Esophagus squamous epithelium (tissue), 5 donors: ENCODE measurements around the gene APPBP2. TPM values are rescaled to one million over a fixed set of nuclear protein-coding genes. Genes with fewer than 3 reads are reported as not detected.
A peak's percentile ranks its signal among the peaks of the same experiment; 100 is the strongest.

ENCODE experiments used
- DNase-seq: peaks from one replicate; lab custom pipeline; 2025; lab: John Stamatoyannopoulos, UW
- H3K27ac ChIP-seq, 4 donors: fragments of 200-600 bp; sonication (generic); one replicate each; pipeline ENCODE4 v1.5.1; 2016 to 2019; ENCODE audit warnings: mild to moderate bottlenecking in 1 of 4
- H3K27me3 ChIP-seq, 4 donors: fragments of 200-600 bp; sonication (generic); 1 replicate in 3 of 4; 2 replicates in 1 of 4; pipeline versions ENCODE4 v1.5.1 to v1.6.0; 2017 to 2021; ENCODE audit warnings: antibody characterized with exemption in 1 of 4
- H3K36me3 ChIP-seq, 3 donors: fragments of 200-600 bp; sonication (generic); one replicate each; pipeline ENCODE4 v1.5.1; 2016 to 2019
- H3K4me1 ChIP-seq, 3 donors: fragments of 200-600 bp; sonication (generic); one replicate each; pipeline ENCODE4 v1.5.1; 2017 to 2019
- H3K4me3 ChIP-seq, 4 donors: fragments of 200-600 bp; sonication (generic); 1 replicate in 3 of 4; 2 replicates in 1 of 4; pipeline ENCODE4 v1.5.1; 2016 to 2019; ENCODE audit warnings: mild to moderate bottlenecking in 2 of 4, moderate library complexity in 1 of 4
- H3K9me3 ChIP-seq, 3 donors: fragments of 200-600 bp; sonication (generic); one replicate each; pipeline ENCODE4 v1.5.1; 2016 to 2019
- CTCF ChIP-seq, 6 experiments: fragments of 450-650 bp in 4 of 6; fragments of 200-600 bp in 2 of 6; sonication (generic) in 2 of 6; IDR thresholded peaks; one replicate each; pipeline ENCODE4 v1.5.1; 2016 to 2019; ENCODE audit warnings: antibody characterized with exemption in 6 of 6, mild to moderate bottlenecking in 4 of 6, moderate library complexity in 4 of 6
- POLR2A ChIP-seq, 4 donors: fragments of 450-650 bp; IDR thresholded peaks; one replicate each; pipeline ENCODE4 v1.6.1; 2017; ENCODE audit warnings: antibody characterized with exemption in 4 of 4, mild to moderate bottlenecking in 4 of 4, moderate library complexity in 3 of 4
- WGBS, 2 donors: methylation state at CpG; one replicate each; pipeline ENCODE4 v1.1.5; 2018; 5-methylcytosine and 5-hydroxymethylcytosine counted together
- intact Hi-C: fragments of 100-400 bp; cut with DNase I; formaldehyde crosslinking; loops from one replicate; pipeline ENCODE4 v1.15.0; 2022
- small RNA-seq, 4 donors: library from RNA; depleted of rRNA; stranded (forward); fragments of <200 nt; gene quantifications; one replicate each; pipeline ENCODE3, GENCODE V24; 2016
- total RNA-seq, 4 donors: library from RNA; depleted of rRNA; stranded (reverse); fragments of >200 nt; gene quantifications; one replicate each; pipeline ENCODE4 v1.1.0, GENCODE V29; 2016
- donor health status: DM: yes; HTN: yes; CAD: no.

APPBP2 gene
- total RNA-seq, 4 donors from 2014 or later, result 9.7 to 26.3 (median 16.0) TPM

DNA sequence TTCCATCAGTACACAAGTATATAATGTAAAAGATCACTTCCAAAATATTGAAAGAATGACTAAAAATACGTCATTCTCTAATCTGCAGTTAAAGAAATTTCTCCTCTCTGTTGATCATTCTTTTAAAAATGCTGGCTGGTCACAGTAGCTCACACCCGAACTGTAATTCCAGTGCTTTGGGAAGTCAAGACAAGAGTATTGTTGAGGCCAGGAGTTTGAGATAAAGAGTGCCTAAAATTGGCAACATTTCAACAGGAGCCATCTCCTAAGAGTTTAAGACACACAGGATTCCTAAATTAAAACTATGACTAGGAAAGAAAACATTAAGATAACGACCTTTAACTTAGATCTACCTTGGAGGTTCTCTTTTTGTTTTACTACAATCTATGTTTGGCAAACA is 129.6 kb downstream of the APPBP2 start:
- WGBS, 2 donors, result 72 to 81% methylated on average over 3 of the region's 3 CpGs
- no peaks in the 10 kb centered on the region for H3K36me3 ChIP-seq
- no peak overlapping the region for H3K27ac ChIP-seq
- intact Hi-C loops, result no loop called here
- DNase-seq, result no peak
- H3K9me3 ChIP-seq, result no peaks in the 10 kb centered on the region
- TF ChIP-seq CTCF (IDR thresholded peaks at IDR 0.05) (no peak), POLR2A (IDR thresholded peaks at IDR 0.05) (no peak)
- H3K27me3 ChIP-seq, result peaks cover 0 to 3% (median 0%) of the 10 kb centered on the region in 4 donors
- H3K4me1 ChIP-seq, result peaks cover 0 to 37% (median 11%) of the 10 kb centered on the region in 3 donors
- H3K4me3 ChIP-seq, result no peak overlapping the region

DNA sequence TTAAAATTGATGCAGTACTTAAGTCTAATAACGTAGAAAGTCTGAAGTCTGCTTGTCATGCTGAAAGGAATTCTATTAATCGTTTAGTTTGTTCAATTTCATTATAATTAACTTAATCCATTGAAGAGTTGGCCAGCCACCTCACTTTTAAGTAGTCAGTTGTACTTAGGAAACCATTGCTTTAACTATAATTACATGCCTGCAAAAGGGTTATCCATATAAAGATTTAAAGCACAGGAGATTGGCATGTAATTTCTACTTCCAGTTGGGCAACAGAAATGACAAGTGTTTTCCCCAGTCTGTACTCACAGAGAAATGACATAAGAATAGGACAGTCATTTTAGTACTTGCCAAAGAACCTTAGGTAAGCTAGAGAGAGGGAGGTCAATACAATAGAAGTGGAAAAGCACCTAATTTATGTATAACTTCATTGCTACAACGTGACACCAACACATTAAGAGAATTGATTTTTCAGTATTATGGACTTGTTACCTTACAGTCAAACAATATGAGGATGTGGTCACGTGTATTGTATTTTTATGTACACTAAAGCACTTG is 130.5 kb downstream of the APPBP2 start:
- no peak overlapping the region for H3K27ac ChIP-seq
- H3K36me3 ChIP-seq, result no peaks in the 10 kb centered on the region
- TF ChIP-seq CTCF (IDR thresholded peaks at IDR 0.05) (no peak), POLR2A (IDR thresholded peaks at IDR 0.05) (no peak)
- H3K4me3 ChIP-seq, result no peak overlapping the region
- WGBS, 2 donors, result 74 to 76% methylated on average over 4 of the region's 4 CpGs
- intact Hi-C loops, result no loop called here
- no peaks in the 10 kb centered on the region for H3K9me3 ChIP-seq
- H3K4me1 ChIP-seq, result peaks cover 5 to 43% (median 14%) of the 10 kb centered on the region in 3 donors
- peaks cover 0 to under 1% (median 0%) of the 10 kb centered on the region in 4 donors for H3K27me3 ChIP-seq
- no peak for DNase-seq

DNA sequence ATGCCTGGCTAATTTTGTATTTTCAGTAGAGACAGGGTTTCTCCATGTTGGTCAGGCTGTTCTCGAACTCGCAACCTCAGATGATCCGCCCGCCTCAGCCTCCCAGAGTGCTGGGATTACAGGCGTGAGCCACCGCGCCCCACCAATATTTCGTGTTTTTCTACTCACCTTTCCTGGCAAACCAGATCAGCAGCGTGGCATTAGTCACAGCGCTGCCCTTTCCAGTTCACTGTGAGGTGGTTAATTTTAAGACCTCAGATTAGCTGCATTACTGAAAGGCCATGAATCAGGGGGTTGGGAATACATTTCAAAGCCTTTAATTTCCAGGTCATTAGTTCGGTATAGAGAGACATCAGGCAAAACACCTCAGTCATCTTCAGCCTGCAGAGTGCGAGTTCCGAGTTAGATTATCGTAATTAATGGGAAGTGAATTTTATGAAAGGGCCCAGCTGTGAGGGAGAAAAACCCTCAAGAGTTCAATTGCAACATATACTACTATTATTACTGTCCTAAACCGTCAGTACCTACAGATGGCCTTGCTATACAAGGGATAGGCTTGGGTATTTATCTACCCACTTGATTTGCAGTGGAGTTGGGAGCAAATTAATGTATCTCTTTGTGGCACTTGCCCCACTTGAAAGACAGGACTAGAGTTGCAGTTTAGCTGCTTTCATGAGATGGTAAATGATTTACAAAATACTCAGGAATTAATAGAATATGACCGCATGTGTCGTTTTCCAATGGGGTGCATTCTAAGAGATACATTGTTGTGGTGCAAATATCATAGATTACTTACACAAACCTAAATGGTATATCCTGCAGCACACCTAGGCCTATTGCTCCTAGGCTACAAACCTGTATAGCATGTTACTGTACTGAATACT is 132.0 kb downstream of the APPBP2 start:
- Histone ChIP-seq H3K4me1 (peaks cover 12 to 58% (median 24%) of the 10 kb centered on the region in 3 donors), H3K4me3 (no peak overlapping the region), H3K9me3 (no peaks in the 10 kb centered on the region), H3K27me3 (no peaks in the 10 kb centered on the region), H3K27ac (peak overlapping the region; percentile 93 to 100 (median 96)), H3K36me3 (no peaks in the 10 kb centered on the region)
- TF ChIP-seq CTCF (IDR thresholded peaks at IDR 0.05), result no peak
- no peak for TF ChIP-seq POLR2A (IDR thresholded peaks at IDR 0.05)
- DNase-seq, result no peak
- intact Hi-C loops, result no loop called here
- WGBS, 2 donors, result 70 to 83% methylated on average over 15 of the region's 17 CpGs

Small RNA genes within 50 kb of the gene (small RNA-seq; reads per million reads assigned to genes)
- 0 reads per million in 4 donors for gene AC011921.2

Other genes starting within 250 kb of the APPBP2 start
- 10 to 100 TPM; 29.1 to 74.1 (median 42.5) TPM for gene USP32, start 134.1 kb downstream of the APPBP2 start, total RNA-seq
- not detected for gene CHCT1, start 103.8 kb downstream of the APPBP2 start, total RNA-seq
- gene PPM1D, start 74.0 kb upstream of the APPBP2 start, total RNA-seq, result 10 to 100 TPM in 3 of 4 donors, 1 to 10 TPM in 1; 6.6 to 11.3 (median 10.6) TPM
- 10 to 100 TPM; 13.0 to 27.8 (median 20.7) TPM for gene BCAS3, start 151.6 kb upstream of the APPBP2 start, total RNA-seq